ENCODE measurements around the gene AIM2. TPM values are rescaled to one million over a fixed set of nuclear protein-coding genes. Genes with fewer than 3 reads are reported as not detected.

AIM2 gene, protein sequence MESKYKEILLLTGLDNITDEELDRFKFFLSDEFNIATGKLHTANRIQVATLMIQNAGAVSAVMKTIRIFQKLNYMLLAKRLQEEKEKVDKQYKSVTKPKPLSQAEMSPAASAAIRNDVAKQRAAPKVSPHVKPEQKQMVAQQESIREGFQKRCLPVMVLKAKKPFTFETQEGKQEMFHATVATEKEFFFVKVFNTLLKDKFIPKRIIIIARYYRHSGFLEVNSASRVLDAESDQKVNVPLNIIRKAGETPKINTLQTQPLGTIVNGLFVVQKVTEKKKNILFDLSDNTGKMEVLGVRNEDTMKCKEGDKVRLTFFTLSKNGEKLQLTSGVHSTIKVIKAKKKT
- 0.11 TPM in 1 of 2 replicates, not detected in the other for total RNA-seq

DNA sequence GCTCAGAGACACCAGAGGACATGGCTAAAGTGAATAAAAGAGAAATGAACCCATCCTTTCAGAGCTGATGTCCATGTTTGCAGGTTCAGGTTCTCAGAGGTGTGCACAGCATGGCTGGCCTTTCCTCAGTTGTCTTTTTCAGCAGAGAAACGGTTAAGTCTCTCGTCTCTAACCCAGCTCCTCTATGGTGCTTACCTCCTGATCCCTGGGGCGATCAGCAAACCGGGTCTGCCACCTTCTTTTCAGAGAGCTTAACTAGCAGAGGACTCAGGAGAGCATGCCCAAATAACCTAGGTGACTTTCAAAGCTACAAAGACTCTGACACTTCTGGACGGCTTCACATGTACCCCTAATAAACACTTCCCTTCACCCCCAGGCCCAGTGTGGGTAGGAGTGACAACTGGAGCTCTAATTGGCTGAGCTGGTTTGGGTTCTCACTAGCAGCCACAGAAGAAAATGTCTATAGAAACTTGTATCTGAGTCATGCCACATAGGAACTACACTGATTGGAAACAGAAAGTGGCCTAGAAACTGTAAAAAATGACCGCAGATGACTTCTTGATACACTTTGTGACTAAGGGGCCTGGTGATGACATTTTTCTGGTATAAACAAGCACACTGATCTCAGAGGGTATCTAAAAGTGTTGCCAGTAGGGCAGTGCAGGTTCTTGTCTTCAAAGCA lies at the start of gene AIM2:
Gene AIM2, minus strand, starts transcription at position 329 of the 682 bp plus-strand sequence. CDS start 3,267 bp downstream, outside the sequence.

Other genes with a start within 250 kb of the AIM2 start
- gene MNDA, start 245.4 kb downstream of the AIM2 start, total RNA-seq, result not detected in 2 replicates
- gene PYHIN1, start 145.2 kb downstream of the AIM2 start, total RNA-seq, result not detected in 2 replicates
- 0.79 and 1.4 TPM in 2 replicates for gene IFI16, start 66.9 kb downstream of the AIM2 start, total RNA-seq
- gene CADM3, start 94.8 kb upstream of the AIM2 start, total RNA-seq, result not detected in 2 replicates
- gene ACKR1, start 128.1 kb upstream of the AIM2 start, total RNA-seq, result not detected in 2 replicates
- gene FCER1A, start 225.6 kb upstream of the AIM2 start, total RNA-seq, result not detected in 2 replicates